ENCODE results near the gene WDR86.
A peak's percentile ranks its signal among the peaks of the same experiment; 100 is the strongest.

WDR86 gene

GRCh38 chr7:151424799-151425198 is 15.0 kb upstream of the WDR86 start:
- peak; percentile 59 for DNase-seq (ENCODE audit: low read depth)
- no peak overlapping the region for H3K4me3 ChIP-seq (ENCODE audit: low read depth, low read length)
- TF ChIP-seq CTCF (IDR thresholded peaks at IDR 0.05; ENCODE audit: low read depth, low read length, missing control alignments) = no peak
- in situ Hi-C loops (cut with HindIII; ENCODE audit: low sequenced_read_pairs) = no loop called here

- H3K4me3 ChIP-seq (ENCODE audit: low read depth, low read length) = no peak overlapping the region
- DNase-seq (ENCODE audit: low read depth) = no peak
- in situ Hi-C loops (cut with HindIII; ENCODE audit: low sequenced_read_pairs) = no loop called here
- TF ChIP-seq CTCF (IDR thresholded peaks at IDR 0.05; ENCODE audit: low read depth, low read length, missing control alignments) = no peak
Measured at GRCh38 chr7:151423936-151424335, 14.1 kb upstream of the WDR86 start.

- no peak for DNase-seq (ENCODE audit: low read depth)
- H3K4me3 ChIP-seq (ENCODE audit: low read depth, low read length) = no peak overlapping the region
- in situ Hi-C loops (cut with HindIII; ENCODE audit: low sequenced_read_pairs) = no loop called here
- TF ChIP-seq CTCF (IDR thresholded peaks at IDR 0.05; ENCODE audit: low read depth, low read length, missing control alignments) = no peak
Measured at GRCh38 chr7:151423226-151423625, 13.4 kb upstream of the WDR86 start.

GRCh38 chr7:151422212-151422611 is 12.4 kb upstream of the WDR86 start:
- in situ Hi-C loops (cut with HindIII; ENCODE audit: low sequenced_read_pairs) = no loop called here
- no peak for DNase-seq (ENCODE audit: low read depth)
- H3K4me3 ChIP-seq (ENCODE audit: low read depth, low read length) = no peak overlapping the region
- no peak for TF ChIP-seq CTCF (IDR thresholded peaks at IDR 0.05; ENCODE audit: low read depth, low read length, missing control alignments)

GRCh38 chr7:151420144-151420543 is 10.3 kb upstream of the WDR86 start:
- no peak for DNase-seq (ENCODE audit: low read depth)
- no peak overlapping the region for H3K4me3 ChIP-seq (ENCODE audit: low read depth, low read length)
- TF ChIP-seq CTCF (IDR thresholded peaks at IDR 0.05; ENCODE audit: low read depth, low read length, missing control alignments) = no peak
- in situ Hi-C loops (cut with HindIII; ENCODE audit: low sequenced_read_pairs) = no loop called here

- no peak for TF ChIP-seq CTCF (IDR thresholded peaks at IDR 0.05; ENCODE audit: low read depth, low read length, missing control alignments)
- no peak for DNase-seq (ENCODE audit: low read depth)
- in situ Hi-C loops (cut with HindIII; ENCODE audit: low sequenced_read_pairs) = no loop called here
- no peak overlapping the region for H3K4me3 ChIP-seq (ENCODE audit: low read depth, low read length)
Measured at GRCh38 chr7:151416941-151417315, 7.1 kb upstream of the WDR86 start.

Data from astrocyte of the cerebellum (primary cell).